K562 (cell line): ENCODE measurements around the gene MICAL2. TPM values are rescaled to one million over a fixed set of nuclear protein-coding genes. Genes with fewer than 3 reads are reported as not detected.
A peak's percentile ranks its signal among the peaks of the same experiment; 100 is the strongest.

Experiments
- CUX1 ChIP-seq: fragments of 200-800 bp; sonication (Bioruptor generic); IDR thresholded peaks from 2 replicates; pipeline ENCODE4 v1.6.1; 2016; ENCODE audit warnings: missing genetic modification characterization, missing compliant biosample characterization
- FOSL1 ChIP-seq: fragments of 200-800 bp; sonication (Bioruptor generic); conservative IDR thresholded peaks from 2 replicates; pipeline ENCODE4 v1.6.1; 2016; ENCODE audit warnings: missing genetic modification characterization, missing compliant biosample characterization
- HNRNPK ChIP-seq: fragments of 200-400 bp; formaldehyde crosslinking; IDR thresholded peaks from one replicate; pipeline ENCODE4 v1.6.1; 2018; ENCODE audit warnings: mild to moderate bottlenecking, low read depth, low read length; ENCODE audit not compliant: poor library complexity, severe bottlenecking
- NEUROD1 ChIP-seq: fragments of 150-350 bp; IDR thresholded peaks from 2 replicates; pipeline ENCODE4 v1.6.1; 2014; ENCODE audit warnings: borderline replicate concordance, low read length, low read depth; ENCODE audit not compliant: partially characterized antibody
- NFE2L1 ChIP-seq: fragments of 450-650 bp; IDR thresholded peaks from 2 replicates; pipeline ENCODE4 v1.6.1; 2016; ENCODE audit warnings: missing genetic modification characterization, low read depth, mild to moderate bottlenecking, missing compliant biosample characterization, moderate library complexity, borderline replicate concordance
- POLR2H ChIP-seq: IDR thresholded peaks from 2 replicates; pipeline ENCODE4 v1.6.1; 2016; ENCODE audit warnings: missing genetic modification characterization, low read depth, mild to moderate bottlenecking, control low read depth, missing compliant biosample characterization, moderate library complexity
- STAT5A ChIP-seq: IDR thresholded peaks from 2 replicates; pipeline ENCODE4 v1.6.1; 2012; ENCODE audit warnings: low read length, inconsistent platforms, borderline replicate concordance
- TCFL5 ChIP-seq: fragments of 250-450 bp; sonication (Bioruptor Pico); conservative IDR thresholded peaks from 2 replicates; pipeline ENCODE4 v1.6.1; 2021; ENCODE audit warnings: mild to moderate bottlenecking, moderate library complexity, matching md5 sums
- TRIM24 ChIP-seq, 2 experiments: fragments of 450-650 bp; IDR thresholded peaks; 2 replicates each; pipeline ENCODE4 v1.6.1; 2016
- TRIM28 ChIP-seq: fragments of 450-650 bp; IDR thresholded peaks from 2 replicates; pipeline ENCODE4 v1.6.1; 2017
- YBX1 ChIP-seq: fragments of 450-650 bp; IDR thresholded peaks from 2 replicates; pipeline ENCODE4 v1.7.1; 2016; ENCODE audit warnings: mild to moderate bottlenecking
- ZNF121 ChIP-seq: sonication (generic); formaldehyde crosslinking; conservative IDR thresholded peaks from 2 replicates; pipeline ENCODE4 v1.8.0; 2022; ENCODE audit warnings: missing genetic modification reagents
- ZNF165 ChIP-seq: fragments of 250-450 bp; sonication (Bioruptor Pico); IDR thresholded peaks from 2 replicates; pipeline ENCODE4 v1.4.0; 2020; ENCODE audit warnings: borderline replicate concordance
- ZNF311 ChIP-seq: fragments of 250-450 bp; sonication (Bioruptor Pico); IDR thresholded peaks from 2 replicates; pipeline ENCODE4 v1.4.0; 2020; ENCODE audit warnings: mild to moderate bottlenecking, moderate library complexity
- ZNF57 ChIP-seq: fragments of 450-650 bp; formaldehyde crosslinking; IDR thresholded peaks from 2 replicates; pipeline ENCODE4 v1.4.0; 2020; ENCODE audit warnings: mild to moderate bottlenecking, moderate library complexity
- polyA plus RNA-seq, 8 experiments: library from polyadenylated mRNA; depleted of rRNA in 4 of 8; stranded (reverse) in 5 of 8; unstranded in 3 of 8; fragments of >200 nt; fragmentation: Nextera tagmentation in 2 of 8; fragmentation: Illumina TruSeq in 1 of 8; extraction: Ambion mirVana in 2 of 8; extraction: Trizol in 1 of 8; gene quantifications; 2 replicates each; pipeline versions ENCODE4 v1.2.1 to v1.2.3, GENCODE V29; 2011 to 2014; ENCODE audit warnings: inconsistent platforms in 1 of 8, missing spikeins in 1 of 8
- total RNA-seq, 7 experiments: library from RNA; depleted of rRNA in 6 of 7; stranded (reverse); fragments of >200 nt in 6 of 7; fragmentation: Illumina TruSeq in 2 of 7; extraction: Trizol in 2 of 7; gene quantifications; 2 replicates each; pipeline versions ENCODE4 v1.2.1 to v1.2.3, GENCODE V29; 2011 to 2021; ENCODE audit warnings: low replicate concordance in 1 of 7
- TF ChIP-seq, protein P1 (sequence below): fragments of 450-650 bp; formaldehyde crosslinking; conservative IDR thresholded peaks from 2 replicates; pipeline ENCODE4 v1.4.0; 2022; ENCODE audit warnings: mild to moderate bottlenecking, missing genetic modification characterization
- TF ChIP-seq, protein P2 (sequence below): fragments of 450-650 bp; formaldehyde crosslinking; IDR thresholded peaks from 2 replicates; pipeline ENCODE4 v1.4.0; 2020; ENCODE audit warnings: mild to moderate bottlenecking, moderate library complexity
- TF ChIP-seq, protein P3 (sequence below): fragments of 250-450 bp; sonication (Bioruptor Pico); IDR thresholded peaks from 2 replicates; pipeline ENCODE4 v1.8.0; 2022; ENCODE audit warnings: inconsistent platforms, mild to moderate bottlenecking, moderate library complexity, borderline replicate concordance

Gene MICAL2
- total and polyA plus RNA-seq, 9 of the 15 experiments (the other 6 are each of a cell fraction or from before 2014, with no cell fraction given) = 4.7 to 64.2 (median 33.6) TPM

- TF ChIP-seq ZNF121 = no peak
- peak; percentile 90 for TF ChIP-seq FOSL1 (tag)
- TF ChIP-seq ZNF57 (CRISPR knock-in tag) = no peak
- no peak for TF ChIP-seq ZNF165 (CRISPR knock-in tag)
- TF ChIP-seq NEUROD1 = peak; percentile 95
- TF ChIP-seq, protein P1, sequence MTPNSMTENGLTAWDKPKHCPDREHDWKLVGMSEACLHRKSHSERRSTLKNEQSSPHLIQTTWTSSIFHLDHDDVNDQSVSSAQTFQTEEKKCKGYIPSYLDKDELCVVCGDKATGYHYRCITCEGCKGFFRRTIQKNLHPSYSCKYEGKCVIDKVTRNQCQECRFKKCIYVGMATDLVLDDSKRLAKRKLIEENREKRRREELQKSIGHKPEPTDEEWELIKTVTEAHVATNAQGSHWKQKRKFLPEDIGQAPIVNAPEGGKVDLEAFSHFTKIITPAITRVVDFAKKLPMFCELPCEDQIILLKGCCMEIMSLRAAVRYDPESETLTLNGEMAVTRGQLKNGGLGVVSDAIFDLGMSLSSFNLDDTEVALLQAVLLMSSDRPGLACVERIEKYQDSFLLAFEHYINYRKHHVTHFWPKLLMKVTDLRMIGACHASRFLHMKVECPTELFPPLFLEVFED (CRISPR knock-in tag) = peak; percentile 89
- no peak for TF ChIP-seq NFE2L1 (tag)
- TF ChIP-seq STAT5A = peak; percentile 99
- TF ChIP-seq YBX1 = no peak
- peak; percentile 43 for TF ChIP-seq TCFL5
- TF ChIP-seq, protein P2, sequence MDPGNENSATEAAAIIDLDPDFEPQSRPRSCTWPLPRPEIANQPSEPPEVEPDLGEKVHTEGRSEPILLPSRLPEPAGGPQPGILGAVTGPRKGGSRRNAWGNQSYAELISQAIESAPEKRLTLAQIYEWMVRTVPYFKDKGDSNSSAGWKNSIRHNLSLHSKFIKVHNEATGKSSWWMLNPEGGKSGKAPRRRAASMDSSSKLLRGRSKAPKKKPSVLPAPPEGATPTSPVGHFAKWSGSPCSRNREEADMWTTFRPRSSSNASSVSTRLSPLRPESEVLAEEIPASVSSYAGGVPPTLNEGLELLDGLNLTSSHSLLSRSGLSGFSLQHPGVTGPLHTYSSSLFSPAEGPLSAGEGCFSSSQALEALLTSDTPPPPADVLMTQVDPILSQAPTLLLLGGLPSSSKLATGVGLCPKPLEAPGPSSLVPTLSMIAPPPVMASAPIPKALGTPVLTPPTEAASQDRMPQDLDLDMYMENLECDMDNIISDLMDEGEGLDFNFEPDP (CRISPR knock-in tag) = no peak
- TF ChIP-seq, protein P3, sequence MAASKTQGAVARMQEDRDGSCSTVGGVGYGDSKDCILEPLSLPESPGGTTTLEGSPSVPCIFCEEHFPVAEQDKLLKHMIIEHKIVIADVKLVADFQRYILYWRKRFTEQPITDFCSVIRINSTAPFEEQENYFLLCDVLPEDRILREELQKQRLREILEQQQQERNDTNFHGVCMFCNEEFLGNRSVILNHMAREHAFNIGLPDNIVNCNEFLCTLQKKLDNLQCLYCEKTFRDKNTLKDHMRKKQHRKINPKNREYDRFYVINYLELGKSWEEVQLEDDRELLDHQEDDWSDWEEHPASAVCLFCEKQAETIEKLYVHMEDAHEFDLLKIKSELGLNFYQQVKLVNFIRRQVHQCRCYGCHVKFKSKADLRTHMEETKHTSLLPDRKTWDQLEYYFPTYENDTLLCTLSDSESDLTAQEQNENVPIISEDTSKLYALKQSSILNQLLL (CRISPR knock-in tag) = no peak
- TF ChIP-seq CUX1 (CRISPR knock-in tag) = peak; percentile 94
- peak; percentile 89 for TF ChIP-seq ZNF311
- TF ChIP-seq POLR2H (tag) = no peak; the same call in 1 of the 2 replicates
- TF ChIP-seq TRIM24 (IDR thresholded peaks at IDR 0.05) = peak; percentile 99
- TF ChIP-seq TRIM28 = peak; percentile 77
- no peak for TF ChIP-seq HNRNPK
Observed at GRCh38 chr11:12200991-12201985, 90.9 kb downstream of the MICAL2 start (continued).
